GM23248 (cell line): Measurements from ENCODE around the gene HTT.

Source experiments
- EZH2 ChIP-seq: fragments of 200-600 bp; sonication (generic); IDR thresholded peaks from 2 replicates; pipeline ENCODE4 v1.6.1; 2018; ENCODE audit warnings: antibody characterized with exemption, mild to moderate bottlenecking; ENCODE audit not compliant: insufficient read depth, poor library complexity, severe bottlenecking
- EZH2phosphoT487 ChIP-seq: fragments of 200-600 bp; sonication (generic); IDR thresholded peaks from 2 replicates; pipeline ENCODE4 v1.6.1; 2018; ENCODE audit warnings: antibody characterized with exemption, moderate library complexity, mild to moderate bottlenecking, low read depth; ENCODE audit not compliant: insufficient read depth

- no peak for TF ChIP-seq EZH2phosphoT487
- TF ChIP-seq EZH2, result no peak
These were observed 102.1 kb downstream of the HTT start for GRCh38 chr4:3176367-3177229.
